ENCODE results near the gene NOX3.
"Not testable (repeated sequence)": the region's sequence is repeated elsewhere in the genome, so short reads cannot be mapped to it uniquely, and the experiment has no call there.

Gene NOX3

GRCh38 chr6:155495011-155495768 is 39.6 kb upstream of the NOX3 start:
- no peak overlapping the region for H3K27ac ChIP-seq
- TF ChIP-seq ZFX (IDR thresholded peaks at IDR 0.05) (no peak), CTCF (conservative IDR thresholded peaks at IDR 0.05) (peak; percentile 21)

- TF ChIP-seq ZFX (IDR thresholded peaks at IDR 0.05), result no peak
- no peak for TF ChIP-seq CTCF (conservative IDR thresholded peaks at IDR 0.05)
- H3K27ac ChIP-seq, result no peak overlapping the region
These were observed 38.1 kb upstream of the NOX3 start for GRCh38 chr6:155493694-155494143.

GRCh38 chr6:155493026-155493693 is 37.5 kb upstream of the NOX3 start:
- H3K27ac ChIP-seq, result no peak overlapping the region
- TF ChIP-seq ZFX (IDR thresholded peaks at IDR 0.05) (no peak), CTCF (conservative IDR thresholded peaks at IDR 0.05) (no peak)

GRCh38 chr6:155492061-155492735 is 36.6 kb upstream of the NOX3 start:
- TF ChIP-seq ZFX (IDR thresholded peaks at IDR 0.05) (no peak), CTCF (conservative IDR thresholded peaks at IDR 0.05) (no peak)
- no peak overlapping the region for H3K27ac ChIP-seq

- H3K27ac ChIP-seq, result no peak overlapping the region
- TF ChIP-seq ZFX (IDR thresholded peaks at IDR 0.05) (no peak), CTCF (conservative IDR thresholded peaks at IDR 0.05) (no peak)
These were observed 35.8 kb upstream of the NOX3 start for GRCh38 chr6:155491421-155491820.

GRCh38 chr6:155488197-155488596 is 32.6 kb upstream of the NOX3 start:
- not testable (repeated sequence) for H3K27ac ChIP-seq

- no peak overlapping the region for H3K27ac ChIP-seq
- no peak for TF ChIP-seq CTCF (conservative IDR thresholded peaks at IDR 0.05)
- no peak for TF ChIP-seq ZFX (IDR thresholded peaks at IDR 0.05)
These were observed 31.9 kb upstream of the NOX3 start for GRCh38 chr6:155487371-155488130.

All from C4-2B (cell line).